PC-3 (cell line): ENCODE results near the gene TXNDC17.
"Not testable (repeated sequence)": the region's sequence is repeated elsewhere in the genome, so short reads cannot be mapped to it uniquely, and the experiment has no call there.

Experiments used
- CTCF ChIP-seq: fragments of 300-600 bp; sonication (generic); conservative IDR thresholded peaks from 2 replicates; pipeline ENCODE4 v1.5.1; 2017; ENCODE audit warnings: antibody characterized with exemption, low read depth, mild to moderate bottlenecking, low read length
- EZH2phosphoT487 ChIP-seq: fragments of 300-600 bp; sonication (generic); IDR thresholded peaks from 2 replicates; pipeline ENCODE4 v1.6.1; 2018; ENCODE audit warnings: mild to moderate bottlenecking, antibody characterized with exemption, low read length, borderline replicate concordance

GRCh38 chr17:6691958-6692357, 51.1 kb downstream of the TXNDC17 start:
- TF ChIP-seq CTCF, EZH2phosphoT487: not testable (repeated sequence)
